Fibroblast of lung (primary cell): ENCODE measurements around the gene MAPK9. TPM values are rescaled to one million over a fixed set of nuclear protein-coding genes. Genes with fewer than 3 reads are reported as not detected.

Experiments
- DNase-seq, 2 donors: peaks; one replicate each; pipeline versions ENCODE4 v3.0.0 to v3.0.0-alpha.2; 2010; ENCODE audit warnings: low read depth in 2 of 2
- H2AFZ ChIP-seq: 2 replicates; pipeline ENCODE4 v1.5.1; 2012; ENCODE audit warnings: low read length, control low read depth, inconsistent platforms
- H3K27ac ChIP-seq: 2 replicates; pipeline ENCODE4 v1.5.1; 2011; ENCODE audit warnings: low read length, control low read depth; ENCODE audit not compliant: insufficient read depth
- H3K27me3 ChIP-seq: 2 replicates; pipeline ENCODE4 v1.5.1; 2011; ENCODE audit warnings: mild to moderate bottlenecking, low read length; ENCODE audit not compliant: control insufficient read depth, insufficient read depth
- H3K36me3 ChIP-seq: 2 replicates; pipeline ENCODE4 v1.5.1; 2011; ENCODE audit warnings: low read length; ENCODE audit not compliant: control insufficient read depth, insufficient read depth
- H3K4me1 ChIP-seq: 2 replicates; pipeline ENCODE4 v1.5.1; 2011; ENCODE audit warnings: low read length; ENCODE audit not compliant: control insufficient read depth, insufficient read depth; ENCODE audit errors: extremely low read depth
- H3K4me2 ChIP-seq: 2 replicates; pipeline ENCODE4 v1.5.1; 2011; ENCODE audit warnings: low read length, control low read depth; ENCODE audit not compliant: insufficient read depth; ENCODE audit errors: extremely low read depth
- H3K4me3 ChIP-seq, 4 experiments: fragments of 200-600 bp in 1 of 4; sonication (generic) in 1 of 4; replicated peaks in 1 of 4; 2 replicates each; pipeline ENCODE4 v1.5.1; 2011 to 2016; ENCODE audit warnings: low read length in 4 of 4, low read depth in 3 of 4, mild to moderate bottlenecking in 3 of 4, control low read depth in 2 of 4, inconsistent platforms in 1 of 4, mixed read lengths in 1 of 4; ENCODE audit not compliant: insufficient read depth in 1 of 4; ENCODE audit errors: control extremely low read depth in 1 of 4
- H3K79me2 ChIP-seq: 2 replicates; pipeline ENCODE4 v1.5.1; 2012; ENCODE audit warnings: mild to moderate bottlenecking, low read length, inconsistent platforms; ENCODE audit not compliant: control insufficient read depth, insufficient read depth
- H3K9ac ChIP-seq: 2 replicates; pipeline ENCODE4 v1.5.1; 2011; ENCODE audit warnings: mild to moderate bottlenecking, low read length, control low read depth; ENCODE audit not compliant: insufficient read depth
- H3K9me3 ChIP-seq: 2 replicates; pipeline ENCODE4 v1.5.1; 2012; ENCODE audit warnings: low read depth, low read length; ENCODE audit not compliant: control insufficient read depth, insufficient read depth
- H4K20me1 ChIP-seq: 2 replicates; pipeline ENCODE4 v1.5.1; 2011; ENCODE audit warnings: low read length; ENCODE audit not compliant: control insufficient read depth, insufficient read depth; ENCODE audit errors: extremely low read depth
- EZH2 ChIP-seq: IDR thresholded peaks from 2 replicates; pipeline ENCODE4 v1.5.1; 2012; ENCODE audit warnings: low read length, control low read depth, mild to moderate bottlenecking; ENCODE audit errors: missing control alignments
- polyA plus RNA-seq, 2 donors: library from polyadenylated mRNA; depleted of rRNA in 1 of 2; stranded (reverse) in 1 of 2; unstranded in 1 of 2; fragments of >200 nt; gene quantifications; 2 replicates each; pipeline ENCODE4 v1.2.1, GENCODE V29; 2011 to 2012; ENCODE audit warnings: missing spikeins in 1 of 2
- total RNA-seq: library from RNA; depleted of rRNA; stranded (reverse); fragments of >200 nt; gene quantifications from 2 replicates; pipeline ENCODE4 v1.2.1, GENCODE V29; 2014
- TF ChIP-seq, protein P1 (sequence below), 2 donors: IDR thresholded peaks in 1 of 2; conservative IDR thresholded peaks in 1 of 2; 1 replicate in 1 of 2; 2 replicates in 1 of 2; pipeline ENCODE4 v1.5.1; 2011 to 2012; ENCODE audit warnings: low read length in 2 of 2, control low read depth in 1 of 2, inconsistent platforms in 1 of 2, low read depth in 1 of 2, mild to moderate bottlenecking in 1 of 2

Gene MAPK9
- total and polyA plus RNA-seq, 2 donors (not counting 1 experiment from before 2014, with no cell fraction given): 27.6 to 36.8 TPM

DNA sequence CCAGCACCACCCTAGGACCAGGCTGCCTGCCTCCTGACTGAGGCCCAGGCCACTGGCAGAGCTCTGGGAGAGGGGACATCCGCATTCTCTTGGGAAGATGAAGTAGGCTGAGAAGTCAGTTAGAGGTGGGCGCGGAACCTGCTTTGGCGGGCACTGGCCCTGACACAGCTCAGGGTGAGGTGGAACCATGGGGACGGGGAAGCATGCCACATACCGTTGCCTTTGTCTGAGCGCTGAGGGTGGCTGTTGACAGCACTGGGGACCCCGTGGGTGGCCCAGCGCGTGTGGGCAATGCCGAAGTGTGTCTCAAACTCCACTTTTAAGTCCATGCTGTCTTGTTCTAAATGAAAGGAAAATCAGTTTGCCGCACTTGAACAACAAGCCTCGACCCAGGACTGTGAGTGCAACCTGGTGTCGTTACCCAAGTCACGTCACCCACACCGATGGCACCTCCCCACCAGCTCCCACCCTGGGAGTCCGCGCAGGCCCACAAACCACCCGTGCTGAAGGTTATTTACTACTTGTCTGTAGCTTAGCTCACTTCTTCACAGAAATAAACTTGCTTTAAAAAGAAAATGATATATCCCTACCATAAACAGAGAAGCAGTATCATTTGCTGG, 43.8 kb upstream of the MAPK9 start:
- Histone ChIP-seq H2AFZ (no peak overlapping the region), H3K9ac (no peak overlapping the region), H3K27ac (no peak overlapping the region), H3K27me3 (no peaks in the 10 kb centered on the region), H3K79me2 (no peaks in the 10 kb centered on the region), H3K9me3 (no peaks in the 10 kb centered on the region), H3K4me2 (no peak overlapping the region), H3K36me3 (peaks cover 2% of the 10 kb centered on the region), H4K20me1 (no peaks in the 10 kb centered on the region), H3K4me1 (peaks cover 7% of the 10 kb centered on the region), H3K4me3 (no peak overlapping the region)
- no peak for DNase-seq
- TF ChIP-seq, protein P1, sequence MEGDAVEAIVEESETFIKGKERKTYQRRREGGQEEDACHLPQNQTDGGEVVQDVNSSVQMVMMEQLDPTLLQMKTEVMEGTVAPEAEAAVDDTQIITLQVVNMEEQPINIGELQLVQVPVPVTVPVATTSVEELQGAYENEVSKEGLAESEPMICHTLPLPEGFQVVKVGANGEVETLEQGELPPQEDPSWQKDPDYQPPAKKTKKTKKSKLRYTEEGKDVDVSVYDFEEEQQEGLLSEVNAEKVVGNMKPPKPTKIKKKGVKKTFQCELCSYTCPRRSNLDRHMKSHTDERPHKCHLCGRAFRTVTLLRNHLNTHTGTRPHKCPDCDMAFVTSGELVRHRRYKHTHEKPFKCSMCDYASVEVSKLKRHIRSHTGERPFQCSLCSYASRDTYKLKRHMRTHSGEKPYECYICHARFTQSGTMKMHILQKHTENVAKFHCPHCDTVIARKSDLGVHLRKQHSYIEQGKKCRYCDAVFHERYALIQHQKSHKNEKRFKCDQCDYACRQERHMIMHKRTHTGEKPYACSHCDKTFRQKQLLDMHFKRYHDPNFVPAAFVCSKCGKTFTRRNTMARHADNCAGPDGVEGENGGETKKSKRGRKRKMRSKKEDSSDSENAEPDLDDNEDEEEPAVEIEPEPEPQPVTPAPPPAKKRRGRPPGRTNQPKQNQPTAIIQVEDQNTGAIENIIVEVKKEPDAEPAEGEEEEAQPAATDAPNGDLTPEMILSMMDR (conservative IDR thresholded peaks at IDR 0.05 in 1 of 2, IDR thresholded peaks at IDR 0.05 in 1 of 2; ENCODE audit: low read depth in 1 of 2, low read length in 2 of 2): no peak
- no peak for TF ChIP-seq EZH2

DNA sequence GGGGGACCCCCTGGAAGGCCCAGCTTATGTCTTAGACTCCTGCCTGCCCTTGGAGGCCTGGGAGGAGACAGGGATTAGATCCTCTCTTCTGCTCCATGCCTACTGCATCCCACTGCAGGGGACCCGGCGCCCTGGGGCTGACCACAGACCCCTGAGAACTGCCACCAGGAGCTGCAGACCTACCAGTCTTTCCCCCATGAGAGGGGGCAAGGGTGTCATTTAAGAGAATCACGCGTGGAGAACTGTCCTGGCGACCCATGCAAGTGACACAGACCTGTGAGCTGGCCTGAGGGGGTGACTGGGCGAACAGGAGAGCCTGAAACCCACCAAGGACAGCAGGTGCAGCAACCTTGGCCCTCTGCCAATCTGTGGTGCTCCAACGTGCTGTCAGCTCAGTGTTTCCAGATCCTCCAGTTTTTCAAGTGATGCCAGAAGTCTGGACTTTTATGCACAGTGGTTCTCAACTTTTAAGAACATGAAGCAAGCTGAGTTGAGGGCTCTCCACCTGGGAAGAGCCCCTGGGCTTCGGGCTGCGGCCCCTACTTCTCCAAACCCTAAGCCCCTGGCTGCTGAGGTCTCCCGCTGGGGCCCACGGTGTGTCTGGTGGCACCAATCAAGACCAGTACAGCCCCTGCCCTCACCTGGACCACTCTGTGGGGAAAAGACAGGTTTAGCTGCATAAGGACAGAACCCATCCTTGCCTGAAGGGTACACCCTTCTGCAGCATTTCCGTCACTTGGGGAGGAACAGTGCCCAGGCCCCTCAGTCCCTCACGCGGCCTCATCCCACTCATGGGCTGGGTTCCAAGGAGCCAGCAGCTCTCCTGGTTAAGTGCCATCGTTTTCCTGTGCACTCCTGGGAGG, 43.1 kb upstream of the MAPK9 start:
- no peak overlapping the region for H2AFZ ChIP-seq
- no peak overlapping the region for H3K27ac ChIP-seq
- H3K36me3 ChIP-seq: peaks cover 2% of the 10 kb centered on the region
- H3K4me2 ChIP-seq: no peak overlapping the region
- no peak overlapping the region for H3K9ac ChIP-seq
- no peaks in the 10 kb centered on the region for H3K79me2 ChIP-seq
- H3K27me3 ChIP-seq: no peaks in the 10 kb centered on the region
- H4K20me1 ChIP-seq: no peaks in the 10 kb centered on the region
- no peaks in the 10 kb centered on the region for H3K9me3 ChIP-seq
- H3K4me3 ChIP-seq: no peak overlapping the region
- no peak for DNase-seq
- no peak for TF ChIP-seq EZH2
- TF ChIP-seq, protein P1 (conservative IDR thresholded peaks at IDR 0.05 in 1 of 2, IDR thresholded peaks at IDR 0.05 in 1 of 2; ENCODE audit: low read depth in 1 of 2, low read length in 2 of 2): no peak
- peaks cover 10% of the 10 kb centered on the region for H3K4me1 ChIP-seq

DNA sequence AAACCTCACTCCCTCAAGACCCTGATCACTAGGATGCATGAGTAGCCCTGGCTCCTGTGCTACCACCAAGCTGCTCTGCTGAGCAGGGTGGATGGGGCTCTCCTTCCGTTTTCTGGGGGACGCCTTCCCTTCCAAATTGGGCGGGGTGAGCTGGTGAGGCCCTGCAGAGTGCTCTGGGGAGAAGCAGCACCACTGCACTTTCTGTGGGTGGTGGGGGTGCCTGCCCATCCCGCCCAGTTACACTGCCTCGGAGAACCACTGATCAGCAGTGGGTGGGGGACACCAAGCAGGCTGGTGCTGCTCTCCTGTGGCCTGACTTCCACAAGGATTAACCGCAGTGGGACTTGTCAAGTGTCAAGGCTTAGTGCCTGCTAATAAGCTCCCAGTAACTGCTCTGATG, 42.3 kb upstream of the MAPK9 start:
- Histone ChIP-seq H3K36me3 (peaks cover 2% of the 10 kb centered on the region), H3K4me3 (no peak overlapping the region), H3K27me3 (no peaks in the 10 kb centered on the region), H3K27ac (no peak overlapping the region), H3K9ac (no peak overlapping the region), H4K20me1 (no peaks in the 10 kb centered on the region), H3K79me2 (no peaks in the 10 kb centered on the region), H3K4me1 (peaks cover 10% of the 10 kb centered on the region), H2AFZ (no peak overlapping the region), H3K4me2 (no peak overlapping the region), H3K9me3 (no peaks in the 10 kb centered on the region)
- no peak for DNase-seq
- TF ChIP-seq EZH2: no peak
- TF ChIP-seq, protein P1 (conservative IDR thresholded peaks at IDR 0.05 in 1 of 2, IDR thresholded peaks at IDR 0.05 in 1 of 2; ENCODE audit: low read depth in 1 of 2, low read length in 2 of 2): no peak
